Transverse colon (tissue), 4 donors: ENCODE measurements around the gene SCAPER.

Source experiments
- CTCF ChIP-seq, 5 experiments: fragments of 200-600 bp in 3 of 5; fragments of 450-650 bp in 2 of 5; sonication (generic) in 3 of 5; IDR thresholded peaks; 1 replicate in 2 of 5; 2 replicates in 3 of 5; pipeline ENCODE4 v1.5.1; 2016 to 2017; ENCODE audit warnings: antibody characterized with exemption in 5 of 5, inconsistent platforms in 3 of 5, mild to moderate bottlenecking in 2 of 5, moderate library complexity in 1 of 5
- EP300 ChIP-seq: sonication (generic); formaldehyde crosslinking; IDR thresholded peaks from one replicate; pipeline ENCODE4 v1.6.1; 2017; ENCODE audit warnings: antibody characterized with exemption, low read depth
- POLR2A ChIP-seq: fragments of 450-650 bp; IDR thresholded peaks from one replicate; pipeline ENCODE4 v1.6.1; 2016; ENCODE audit warnings: antibody characterized with exemption, mild to moderate bottlenecking, moderate library complexity
- POLR2AphosphoS5 ChIP-seq, 3 donors: sonication (generic); formaldehyde crosslinking; IDR thresholded peaks; one replicate each; pipeline ENCODE4 v1.6.1; 2016; ENCODE audit warnings: antibody characterized with exemption in 3 of 3

GRCh38 chr15:76843269-76843668 lies 61.9 kb downstream of the SCAPER start:
- TF ChIP-seq CTCF (IDR thresholded peaks at IDR 0.05) (no peak), POLR2AphosphoS5 (IDR thresholded peaks at IDR 0.05) (no peak), POLR2A (no peak), EP300 (no peak)
